ENCODE results near the gene CFAP97D1.
A peak's percentile ranks its signal among the peaks of the same experiment; 100 is the strongest.

DNA sequence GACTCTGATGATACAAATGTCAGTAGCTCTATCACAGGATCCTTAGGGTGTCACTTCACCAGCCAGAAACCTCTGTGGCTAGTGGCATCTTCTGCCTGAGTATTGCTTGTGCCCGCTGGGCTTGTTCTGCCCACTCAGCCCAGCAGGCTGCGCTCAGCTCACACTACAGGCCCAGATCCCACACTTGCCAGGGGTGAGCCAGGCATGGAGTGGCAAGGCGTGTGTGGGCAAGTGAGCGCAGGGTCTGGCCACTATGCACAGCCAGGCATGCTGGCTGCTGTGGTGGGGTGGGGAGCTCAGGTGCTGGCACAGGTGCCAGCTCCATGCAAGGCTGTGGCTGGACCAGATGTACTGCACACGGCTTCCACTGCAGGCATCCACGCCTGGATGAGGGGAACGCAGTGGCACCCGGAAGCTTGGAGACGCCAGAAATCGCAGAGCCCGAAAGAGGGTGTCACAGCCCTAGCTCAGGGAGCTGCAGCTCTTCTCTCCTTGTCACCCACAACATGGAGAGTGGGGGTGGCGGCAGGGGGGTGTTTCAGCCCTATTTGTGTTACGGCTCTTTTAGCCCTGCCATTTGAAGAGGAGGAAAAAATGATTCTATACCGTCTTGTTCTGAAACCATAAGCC, 10.2 kb downstream of the CFAP97D1 start:
- no peak for TF ChIP-seq POLR2A (IDR thresholded peaks at IDR 0.05)
- no peak for TF ChIP-seq EP300 (IDR thresholded peaks at IDR 0.05)
- no peak for TF ChIP-seq POLR2AphosphoS5 (IDR thresholded peaks at IDR 0.05)
- TF ChIP-seq, protein P1, sequence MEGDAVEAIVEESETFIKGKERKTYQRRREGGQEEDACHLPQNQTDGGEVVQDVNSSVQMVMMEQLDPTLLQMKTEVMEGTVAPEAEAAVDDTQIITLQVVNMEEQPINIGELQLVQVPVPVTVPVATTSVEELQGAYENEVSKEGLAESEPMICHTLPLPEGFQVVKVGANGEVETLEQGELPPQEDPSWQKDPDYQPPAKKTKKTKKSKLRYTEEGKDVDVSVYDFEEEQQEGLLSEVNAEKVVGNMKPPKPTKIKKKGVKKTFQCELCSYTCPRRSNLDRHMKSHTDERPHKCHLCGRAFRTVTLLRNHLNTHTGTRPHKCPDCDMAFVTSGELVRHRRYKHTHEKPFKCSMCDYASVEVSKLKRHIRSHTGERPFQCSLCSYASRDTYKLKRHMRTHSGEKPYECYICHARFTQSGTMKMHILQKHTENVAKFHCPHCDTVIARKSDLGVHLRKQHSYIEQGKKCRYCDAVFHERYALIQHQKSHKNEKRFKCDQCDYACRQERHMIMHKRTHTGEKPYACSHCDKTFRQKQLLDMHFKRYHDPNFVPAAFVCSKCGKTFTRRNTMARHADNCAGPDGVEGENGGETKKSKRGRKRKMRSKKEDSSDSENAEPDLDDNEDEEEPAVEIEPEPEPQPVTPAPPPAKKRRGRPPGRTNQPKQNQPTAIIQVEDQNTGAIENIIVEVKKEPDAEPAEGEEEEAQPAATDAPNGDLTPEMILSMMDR (IDR thresholded peaks at IDR 0.05) = peak in 1 of 4 experiments; percentile 9

Measured in gastroesophageal sphincter (tissue), 3 donors.